ENCODE data around the gene ATP8B2.
"Not testable (repeated sequence)": the region's sequence is repeated elsewhere in the genome, so short reads cannot be mapped to it uniquely, and the experiment has no call there.

The ATP8B2 gene

GRCh38 chr1:154304664-154305337 lies 20.5 kb upstream of the ATP8B2 start:
- POLR2A ChIA-PET, result no interaction called here

GRCh38 chr1:154306151-154306550 lies 19.2 kb upstream of the ATP8B2 start:
- ChIA-PET POLR2A (no interaction called here), CTCF (interaction anchor here (0.7 to 1.0 kb wide), 2 partner anchors 21 to 29 kb away, joined by 3 to 4 read pairs; no protein-coding TSS in a partner anchor)
- TF ChIP-seq L3MBTL2 (conservative IDR thresholded peaks at IDR 0.05) (no peak), NFRKB (IDR thresholded peaks at IDR 0.05) (no peak), ELF4 (IDR thresholded peaks at IDR 0.05) (no peak), ZNF384 (IDR thresholded peaks at IDR 0.05) (no peak), FOXM1 (IDR thresholded peaks at IDR 0.05; ENCODE audit: borderline replicate concordance) (no peak), FOXA1 (IDR thresholded peaks at IDR 0.05) (no peak)
- no peak for DNase-seq (ENCODE audit: extremely low spot score)

More at GRCh38 chr1:154304664-154305337, 20.5 kb upstream of the ATP8B2 start:
- TF ChIP-seq NFRKB (IDR thresholded peaks at IDR 0.05) (no peak), SUZ12 (IDR thresholded peaks at IDR 0.05) (no peak), FOXM1 (IDR thresholded peaks at IDR 0.05; ENCODE audit: borderline replicate concordance) (no peak), ELF4 (IDR thresholded peaks at IDR 0.05) (no peak), PKNOX1 (IDR thresholded peaks at IDR 0.05) (no peak), TARDBP (IDR thresholded peaks at IDR 0.05) (no peak), HDGF (IDR thresholded peaks at IDR 0.05; ENCODE audit: borderline replicate concordance) (no peak), BHLHE40 (IDR thresholded peaks at IDR 0.05; ENCODE audit: borderline replicate concordance) (no peak), FOXA1 (IDR thresholded peaks at IDR 0.05) (no peak), CTBP1 (IDR thresholded peaks at IDR 0.05; ENCODE audit: borderline replicate concordance) (no peak), SP1 (IDR thresholded peaks at IDR 0.05) (no peak)
- CTCF ChIA-PET, result no interaction called here
- DNase-seq (ENCODE audit: extremely low spot score), result no peak

GRCh38 chr1:154307670-154308270 lies 17.6 kb upstream of the ATP8B2 start:
- POLR2A ChIA-PET; CTCF ChIA-PET; DNase-seq (ENCODE audit: extremely low spot score): not testable (repeated sequence)

GRCh38 chr1:154309136-154309535 lies 16.2 kb upstream of the ATP8B2 start:
- POLR2A ChIA-PET; DNase-seq (ENCODE audit: extremely low spot score); CTCF ChIA-PET: not testable (repeated sequence)

- POLR2A ChIA-PET; CTCF ChIA-PET; DNase-seq (ENCODE audit: extremely low spot score): not testable (repeated sequence)
These were observed 12.9 kb upstream of the ATP8B2 start for GRCh38 chr1:154312229-154313065.

GRCh38 chr1:154313066-154313356 lies 12.3 kb upstream of the ATP8B2 start:
- CTCF ChIA-PET, result no interaction called here
- TF ChIP-seq L3MBTL2 (conservative IDR thresholded peaks at IDR 0.05), result no peak
- TF ChIP-seq PKNOX1 (IDR thresholded peaks at IDR 0.05), result no peak
- TF ChIP-seq SUZ12 (IDR thresholded peaks at IDR 0.05), result no peak
- TF ChIP-seq FOXM1 (IDR thresholded peaks at IDR 0.05; ENCODE audit: borderline replicate concordance), result no peak
- TF ChIP-seq LEF1 (IDR thresholded peaks at IDR 0.05; ENCODE audit: borderline replicate concordance), result no peak
- no peak for TF ChIP-seq FOXA1 (IDR thresholded peaks at IDR 0.05)
- TF ChIP-seq HDGF (IDR thresholded peaks at IDR 0.05; ENCODE audit: borderline replicate concordance), result no peak
- TF ChIP-seq ELF4 (IDR thresholded peaks at IDR 0.05), result no peak
- no peak for TF ChIP-seq NFRKB (IDR thresholded peaks at IDR 0.05)
- TF ChIP-seq FOXK2 (IDR thresholded peaks at IDR 0.05), result no peak
- no peak for TF ChIP-seq CTBP1 (IDR thresholded peaks at IDR 0.05; ENCODE audit: borderline replicate concordance)
- TF ChIP-seq ZNF384 (IDR thresholded peaks at IDR 0.05), result no peak
- no peak for TF ChIP-seq BHLHE40 (IDR thresholded peaks at IDR 0.05; ENCODE audit: borderline replicate concordance)
- no peak for TF ChIP-seq SP1 (IDR thresholded peaks at IDR 0.05)
- no peak for TF ChIP-seq ARNT (IDR thresholded peaks at IDR 0.05)
- TF ChIP-seq TARDBP (IDR thresholded peaks at IDR 0.05), result no peak
- POLR2A ChIA-PET, result no interaction called here
- DNase-seq (ENCODE audit: extremely low spot score), result no peak

GRCh38 chr1:154314226-154314625 lies 11.1 kb upstream of the ATP8B2 start:
- POLR2A ChIA-PET; DNase-seq (ENCODE audit: extremely low spot score); CTCF ChIA-PET: not testable (repeated sequence)

- DNase-seq (ENCODE audit: extremely low spot score), result no peak
- no peak for TF ChIP-seq L3MBTL2 (conservative IDR thresholded peaks at IDR 0.05)
- no peak for TF ChIP-seq HDGF (IDR thresholded peaks at IDR 0.05; ENCODE audit: borderline replicate concordance)
- TF ChIP-seq SP1 (IDR thresholded peaks at IDR 0.05), result no peak
- TF ChIP-seq CTBP1 (IDR thresholded peaks at IDR 0.05; ENCODE audit: borderline replicate concordance), result no peak
- TF ChIP-seq NFRKB (IDR thresholded peaks at IDR 0.05), result no peak
- no peak for TF ChIP-seq TARDBP (IDR thresholded peaks at IDR 0.05)
- no peak for TF ChIP-seq FOXA1 (IDR thresholded peaks at IDR 0.05)
- CTCF ChIA-PET, result no interaction called here
- POLR2A ChIA-PET, result no interaction called here
These were observed 8.6 kb upstream of the ATP8B2 start for GRCh38 chr1:154316704-154317103.
